GM10266 (cell line): Measurements from ENCODE around the gene ABCD1.
"Not testable (repeated sequence)": the region's sequence is repeated elsewhere in the genome, so short reads cannot be mapped to it uniquely, and the experiment has no call there.

Source experiments
- DNase-seq: peaks from one replicate; pipeline ENCODE4 v3.0.0; 2012; ENCODE audit errors: extremely low spot score
- CTCF ChIP-seq: IDR thresholded peaks from 2 replicates; pipeline ENCODE4 v1.5.1; 2012; ENCODE audit warnings: mild to moderate bottlenecking, low read depth; ENCODE audit not compliant: control insufficient read depth, insufficient read depth; ENCODE audit errors: missing control alignments

Gene ABCD1

DNA sequence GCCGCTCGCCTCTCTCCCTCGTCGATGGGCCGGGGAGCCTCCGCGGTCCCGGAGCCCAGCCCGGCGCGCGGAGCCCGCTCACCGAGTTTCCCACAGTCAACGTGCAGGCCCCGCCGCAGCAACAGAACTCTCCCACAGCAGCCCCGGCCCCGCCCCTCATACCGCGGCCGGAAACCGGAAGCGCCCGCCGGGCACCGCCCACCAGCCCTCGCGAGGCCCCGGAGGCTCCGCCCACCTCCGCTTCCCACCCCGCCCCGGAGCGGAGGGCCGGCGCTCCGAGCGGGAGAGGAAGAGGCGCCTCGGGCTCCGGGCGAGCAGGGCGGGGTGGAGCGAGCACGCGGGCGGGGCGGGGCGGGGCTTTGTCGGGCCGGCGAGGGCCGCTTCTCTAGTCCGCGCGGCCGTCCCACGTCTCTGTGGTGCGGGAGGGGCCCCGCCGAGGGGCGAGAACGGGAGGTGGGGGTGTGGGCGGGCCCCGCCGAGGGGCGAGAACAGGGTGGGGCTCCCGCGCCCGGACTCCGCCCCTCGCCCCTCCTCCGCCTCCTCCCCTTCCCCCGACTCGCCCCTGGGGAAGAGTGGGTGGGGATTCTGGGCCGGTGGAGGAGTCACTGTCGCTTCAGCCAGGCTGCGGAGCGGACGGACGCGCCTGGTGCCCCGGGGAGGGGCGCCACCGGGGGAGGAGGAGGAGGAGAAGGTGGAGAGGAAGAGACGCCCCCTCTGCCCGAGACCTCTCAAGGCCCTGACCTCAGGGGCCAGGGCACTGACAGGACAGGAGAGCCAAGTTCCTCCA lies at the start of gene ABCD1, which contains the start of gene BCAP31:
TSS of gene ABCD1 (plus strand) at position 605 of the 787 bp plus-strand sequence. CDS start 411 bp downstream, outside the sequence.
TSS of gene BCAP31 (minus strand) at position 136 of the 787 bp plus-strand sequence. CDS start 1,143 bp downstream, outside the sequence.
- no peak for TF ChIP-seq CTCF
- peak; percentile 96 for DNase-seq

GRCh38 chrX:153681175-153681574 lies 43.5 kb upstream of the ABCD1 start:
- no peak for DNase-seq
- TF ChIP-seq CTCF: no peak

DNA sequence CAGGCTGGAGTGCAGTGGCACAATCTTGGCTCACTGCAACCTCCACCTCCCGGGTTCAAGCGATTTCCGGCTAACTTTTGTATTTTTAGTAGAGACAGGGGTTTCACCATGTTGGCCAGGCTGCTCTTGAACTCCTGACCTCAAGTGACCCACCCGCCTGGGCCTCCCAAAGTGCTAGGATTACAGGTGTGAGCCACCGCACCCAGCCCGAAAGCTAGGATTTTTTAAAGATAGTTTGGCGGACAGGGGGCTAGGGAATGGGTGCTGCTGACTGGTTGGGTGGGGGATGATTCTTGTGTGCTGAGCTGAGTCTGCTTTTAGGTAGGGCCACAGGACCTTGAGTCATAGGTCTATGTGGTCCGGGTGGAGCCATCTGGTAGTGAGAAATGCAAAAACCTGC lies 41.2 kb upstream of the ABCD1 start:
- DNase-seq: not testable (repeated sequence)

GRCh38 chrX:153684467-153685155 lies 40.0 kb upstream of the ABCD1 start:
- DNase-seq: no peak

GRCh38 chrX:153685156-153685536 lies 39.5 kb upstream of the ABCD1 start:
- no peak for TF ChIP-seq CTCF
- DNase-seq: no peak

More at GRCh38 chrX:153684467-153685155, 40.0 kb upstream of the ABCD1 start:
- TF ChIP-seq CTCF: no peak

- DNase-seq: no peak
- no peak for TF ChIP-seq CTCF
These were observed 38.6 kb upstream of the ABCD1 start for GRCh38 chrX:153685751-153686696.

- no peak for DNase-seq
These were observed 37.9 kb upstream of the ABCD1 start for GRCh38 chrX:153686711-153687110.

More at GRCh38 chrX:153686711-153687110, 37.9 kb upstream of the ABCD1 start:
- TF ChIP-seq CTCF: no peak
